Activated naive CD8-positive, alpha-beta T cell treated with anti-CD3 and anti-CD28 coated beads, Interleukin-2, amount 50 U/mL, for 24 hours (primary cell): Measurements from ENCODE around the gene GPATCH1.
"Not testable (repeated sequence)": the region's sequence is repeated elsewhere in the genome, so short reads cannot be mapped to it uniquely, and the experiment has no call there.

Experiments
- ATAC-seq: fragments of 150-1000 bp; cut with Tn5 transposase; one replicate; pipeline ENCODE4 v1.10.0; 2021
- DNase-seq: peaks from one replicate; pipeline ENCODE4 v3.0.0; 2021
- H3K27ac Mint-ChIP-seq: one replicate; pipeline ENCODE4 v1.8.0; 2021; ENCODE audit warnings: mild to moderate bottlenecking, mixed read lengths
- H3K27me3 Mint-ChIP-seq: one replicate; pipeline ENCODE4 v1.8.0; 2021; ENCODE audit warnings: mixed read lengths
- H3K36me3 Mint-ChIP-seq: one replicate; pipeline ENCODE4 v1.8.0; 2021; ENCODE audit warnings: low read depth, mixed read lengths
- H3K4me1 Mint-ChIP-seq: one replicate; pipeline ENCODE4 v1.8.0; 2021; ENCODE audit warnings: mixed read lengths
- H3K4me3 Mint-ChIP-seq: one replicate; pipeline ENCODE4 v1.8.0; 2021; ENCODE audit warnings: mild to moderate bottlenecking, moderate library complexity, mixed read lengths
- H3K9me3 Mint-ChIP-seq: one replicate; pipeline ENCODE4 v1.8.0; 2021; ENCODE audit warnings: mixed read lengths

Gene GPATCH1

GRCh38 chr19:33118643-33119042, 37.7 kb downstream of the GPATCH1 start:
- Mint-ChIP-seq H3K9me3 (no peaks in the 10 kb centered on the region), H3K36me3 (peaks cover 37% of the 10 kb centered on the region)
- no peak for ATAC-seq

GRCh38 chr19:33124207-33125098, 43.5 kb downstream of the GPATCH1 start:
- no peak overlapping the region for H3K27ac Mint-ChIP-seq
- H3K27me3 Mint-ChIP-seq = no peaks in the 10 kb centered on the region
- no peak overlapping the region for H3K4me3 Mint-ChIP-seq
- H3K4me1 Mint-ChIP-seq = no peaks in the 10 kb centered on the region
- ATAC-seq (no peak), DNase-seq (no peak)
- H3K36me3 Mint-ChIP-seq = peaks cover 19% of the 10 kb centered on the region
- no peaks in the 10 kb centered on the region for H3K9me3 Mint-ChIP-seq

More at GRCh38 chr19:33118643-33119042, 37.7 kb downstream of the GPATCH1 start:
- no peak overlapping the region for H3K27ac Mint-ChIP-seq
- no peak overlapping the region for H3K4me3 Mint-ChIP-seq
- DNase-seq = no peak
- no peaks in the 10 kb centered on the region for H3K27me3 Mint-ChIP-seq
- no peaks in the 10 kb centered on the region for H3K4me1 Mint-ChIP-seq

GRCh38 chr19:33125929-33126388, 45.0 kb downstream of the GPATCH1 start:
- DNase-seq = peak; percentile 48
- H3K4me3 Mint-ChIP-seq = no peak overlapping the region

GRCh38 chr19:33126712-33127111, 45.7 kb downstream of the GPATCH1 start:
- H3K27ac Mint-ChIP-seq, H3K9me3 Mint-ChIP-seq, H3K4me3 Mint-ChIP-seq, ATAC-seq, H3K4me1 Mint-ChIP-seq, DNase-seq, H3K27me3 Mint-ChIP-seq: not testable (repeated sequence)
- H3K36me3 Mint-ChIP-seq = peaks cover 20% of the 10 kb centered on the region

More at GRCh38 chr19:33125929-33126388, 45.0 kb downstream of the GPATCH1 start:
- peaks cover 22% of the 10 kb centered on the region for H3K36me3 Mint-ChIP-seq
- H3K27me3 Mint-ChIP-seq = no peaks in the 10 kb centered on the region
- no peaks in the 10 kb centered on the region for H3K9me3 Mint-ChIP-seq
- H3K27ac Mint-ChIP-seq = no peak overlapping the region
- H3K4me1 Mint-ChIP-seq = no peaks in the 10 kb centered on the region
- peak; percentile 78 for ATAC-seq

- ATAC-seq (no peak), DNase-seq (no peak)
- Mint-ChIP-seq H3K9me3 (no peaks in the 10 kb centered on the region), H3K4me3 (no peak overlapping the region), H3K27me3 (no peaks in the 10 kb centered on the region), H3K4me1 (peaks cover 3% of the 10 kb centered on the region), H3K27ac (no peak overlapping the region), H3K36me3 (peaks cover 18% of the 10 kb centered on the region)
Observed at GRCh38 chr19:33129901-33130300, 48.9 kb downstream of the GPATCH1 start.

- Mint-ChIP-seq H3K9me3 (no peaks in the 10 kb centered on the region), H3K27me3 (no peaks in the 10 kb centered on the region), H3K4me1 (peaks cover 7% of the 10 kb centered on the region), H3K4me3 (no peak overlapping the region), H3K27ac (no peak overlapping the region), H3K36me3 (peaks cover 16% of the 10 kb centered on the region)
- DNase-seq (no peak), ATAC-seq (no peak)
Observed at GRCh38 chr19:33130433-33130832, 49.5 kb downstream of the GPATCH1 start.

GRCh38 chr19:33132021-33132420, 51.0 kb downstream of the GPATCH1 start, which contains the start of gene WDR88:
WDR88 (plus strand) TSS chr19:33132114; CDS start chr19:33132170, 56 bp downstream.
- H3K4me3 Mint-ChIP-seq = no peak within 1 kb of the TSS
- ATAC-seq (no peak), DNase-seq (no peak)
- no peaks in the 10 kb centered on the region for H3K9me3 Mint-ChIP-seq
- no peaks in the 10 kb centered on the region for H3K27me3 Mint-ChIP-seq
- peaks cover 8% of the 10 kb centered on the region for H3K36me3 Mint-ChIP-seq
- no peak within 1 kb of the TSS for H3K27ac Mint-ChIP-seq
- peaks cover 10% of the 10 kb centered on the region for H3K4me1 Mint-ChIP-seq

GRCh38 chr19:33132425-33132824, 51.4 kb downstream of the GPATCH1 start:
- H3K27me3 Mint-ChIP-seq = no peaks in the 10 kb centered on the region
- H3K36me3 Mint-ChIP-seq = peaks cover 8% of the 10 kb centered on the region

GRCh38 chr19:33133438-33134031, 52.6 kb downstream of the GPATCH1 start:
- H3K27me3 Mint-ChIP-seq = no peaks in the 10 kb centered on the region
- H3K27ac Mint-ChIP-seq = no peak overlapping the region
- H3K36me3 Mint-ChIP-seq = peaks cover 6% of the 10 kb centered on the region
- no peak for ATAC-seq
- H3K9me3 Mint-ChIP-seq = no peaks in the 10 kb centered on the region
- no peak for DNase-seq
- H3K4me3 Mint-ChIP-seq = no peak overlapping the region
- H3K4me1 Mint-ChIP-seq = peaks cover 10% of the 10 kb centered on the region

More at GRCh38 chr19:33132425-33132824, 51.4 kb downstream of the GPATCH1 start:
- no peak for ATAC-seq
- H3K4me3 Mint-ChIP-seq = no peak overlapping the region
- peaks cover 10% of the 10 kb centered on the region for H3K4me1 Mint-ChIP-seq
- DNase-seq = no peak
- H3K9me3 Mint-ChIP-seq = no peaks in the 10 kb centered on the region
- H3K27ac Mint-ChIP-seq = no peak overlapping the region

GRCh38 chr19:33134571-33135041, 53.6 kb downstream of the GPATCH1 start:
- Mint-ChIP-seq H3K9me3 (no peaks in the 10 kb centered on the region), H3K27me3 (no peaks in the 10 kb centered on the region), H3K27ac (no peak overlapping the region), H3K4me1 (peaks cover 10% of the 10 kb centered on the region), H3K36me3 (peaks cover 2% of the 10 kb centered on the region), H3K4me3 (peak overlapping the region; percentile 52)
- DNase-seq (peak; percentile 78), ATAC-seq (peak; percentile 88)

- Mint-ChIP-seq H3K4me3 (no peak overlapping the region), H3K27me3 (peaks cover 3% of the 10 kb centered on the region), H3K9me3 (no peaks in the 10 kb centered on the region), H3K36me3 (no peaks in the 10 kb centered on the region), H3K4me1 (peaks cover 11% of the 10 kb centered on the region), H3K27ac (no peak overlapping the region)
- DNase-seq (no peak), ATAC-seq (no peak)
Observed at GRCh38 chr19:33139165-33139564, 58.2 kb downstream of the GPATCH1 start.

GRCh38 chr19:33143897-33144405, 63.0 kb downstream of the GPATCH1 start:
- H3K27me3 Mint-ChIP-seq = peaks cover 3% of the 10 kb centered on the region
- peak; percentile 63 for DNase-seq
- ATAC-seq = peak; percentile 89
- H3K9me3 Mint-ChIP-seq = no peaks in the 10 kb centered on the region
- no peaks in the 10 kb centered on the region for H3K36me3 Mint-ChIP-seq
- H3K27ac Mint-ChIP-seq = no peak overlapping the region
- peaks cover 4% of the 10 kb centered on the region for H3K4me1 Mint-ChIP-seq
- H3K4me3 Mint-ChIP-seq = no peak overlapping the region

GRCh38 chr19:33146209-33146608, 65.2 kb downstream of the GPATCH1 start:
- DNase-seq (no peak), ATAC-seq (no peak)
- Mint-ChIP-seq H3K36me3 (no peaks in the 10 kb centered on the region), H3K27ac (no peak overlapping the region), H3K9me3 (no peaks in the 10 kb centered on the region), H3K27me3 (peaks cover 3% of the 10 kb centered on the region), H3K4me3 (no peak overlapping the region), H3K4me1 (peaks cover 4% of the 10 kb centered on the region)

- H3K9me3 Mint-ChIP-seq = no peaks in the 10 kb centered on the region
- DNase-seq (no peak), ATAC-seq (no peak)
- H3K4me3 Mint-ChIP-seq = no peak overlapping the region
- H3K27me3 Mint-ChIP-seq = peaks cover 3% of the 10 kb centered on the region
- peaks cover 4% of the 10 kb centered on the region for H3K4me1 Mint-ChIP-seq
- no peaks in the 10 kb centered on the region for H3K36me3 Mint-ChIP-seq
- no peak overlapping the region for H3K27ac Mint-ChIP-seq
Observed at GRCh38 chr19:33147538-33147937, 66.6 kb downstream of the GPATCH1 start.
